SK-N-MC (cell line): ENCODE measurements around the gene ADAM15.

ENCODE experiments used
- EZH2 ChIP-seq: fragments of 200-600 bp; sonication (generic); IDR thresholded peaks from one replicate; pipeline ENCODE4 v1.6.1; 2017; ENCODE audit warnings: antibody characterized with exemption
- FOXP2 ChIP-seq: optimal IDR thresholded peaks from 2 replicates; pipeline ENCODE3; 2011; ENCODE audit warnings: mild to moderate bottlenecking, moderate library complexity; ENCODE audit not compliant: insufficient read depth; ENCODE audit errors: extremely low read length, control extremely low read depth
- POLR2AphosphoS5 ChIP-seq: IDR thresholded peaks from 2 replicates; pipeline ENCODE4 v1.6.1; 2012; ENCODE audit warnings: mild to moderate bottlenecking, low read depth, low read length, borderline replicate concordance

DNA sequence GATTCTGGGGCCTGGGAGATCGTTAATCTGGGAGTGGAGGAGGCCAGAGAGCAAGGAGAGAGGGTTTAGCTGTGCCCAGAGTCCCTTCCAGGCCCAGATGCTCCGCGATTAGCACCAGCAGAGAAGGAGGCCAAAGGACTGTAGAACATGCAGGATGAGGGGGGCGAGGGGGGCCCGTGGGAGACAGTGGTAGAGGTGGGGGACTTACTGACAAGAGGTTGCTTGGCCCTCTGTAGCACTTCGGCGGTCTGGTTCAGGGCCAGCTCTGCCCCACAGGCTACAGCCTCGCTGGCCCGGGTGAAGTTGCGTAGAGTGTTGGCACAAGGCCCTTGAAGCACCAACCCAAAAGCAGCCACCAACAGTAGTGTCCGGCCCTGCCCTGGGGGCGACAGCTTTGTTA lies 18.2 kb upstream of the ADAM15 start:
- TF ChIP-seq EZH2, result no peak
- no peak for TF ChIP-seq POLR2AphosphoS5
- no peak for TF ChIP-seq FOXP2
